ENCODE data around the gene CSF3R. TPM values are rescaled to one million over a fixed set of nuclear protein-coding genes. Genes with fewer than 3 reads are reported as not detected.

The CSF3R gene
- total and polyA plus RNA-seq, 9 of the 15 experiments (the other 6 are each of a cell fraction or from before 2014, with no cell fraction given) = 0.21 to 0.86 (median 0.40) TPM; not detected in 1

DNA sequence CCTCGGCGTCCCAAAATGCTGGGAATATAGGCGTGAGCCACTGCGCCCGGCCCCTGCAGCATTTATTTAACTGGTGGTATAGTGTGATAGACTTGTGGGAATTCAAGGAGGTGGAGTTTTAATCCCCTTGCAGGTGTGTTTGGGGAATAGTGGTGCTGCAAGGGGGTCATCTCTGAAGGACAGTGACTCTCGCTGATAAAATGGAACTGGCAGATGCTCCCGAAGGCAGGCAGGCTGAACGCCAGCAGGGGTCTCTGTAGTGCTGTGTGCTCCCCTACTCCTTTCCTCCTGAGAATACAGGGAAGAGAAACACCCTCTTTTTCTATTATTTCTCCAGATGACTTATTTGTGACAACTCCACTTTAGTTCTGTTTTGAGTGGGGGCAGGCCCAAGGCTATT is 36.4 kb downstream of the CSF3R start (continued):
- TF ChIP-seq ZNF124 (CRISPR knock-in tag; IDR thresholded peaks at IDR 0.05) (no peak), FOXM1 (IDR thresholded peaks at IDR 0.05; ENCODE audit: low read depth) (no peak), FOXM1 (CRISPR knock-in tag; IDR thresholded peaks at IDR 0.05; ENCODE audit: low read depth) (no peak), ZBTB7A (IDR thresholded peaks at IDR 0.05; ENCODE audit: borderline replicate concordance, control insufficient read depth, low read depth, low read length) (peak; percentile 30; the same call in 1 of the 2 replicates), GATA2 (CRISPR knock-in tag; IDR thresholded peaks at IDR 0.05) (no peak), SMAD1 (IDR thresholded peaks at IDR 0.05; ENCODE audit: low read depth, low read length, partially characterized antibody) (no peak), ZNF197 (CRISPR knock-in tag; IDR thresholded peaks at IDR 0.05; ENCODE audit: low read depth) (no peak), MBD2 (IDR thresholded peaks at IDR 0.05; ENCODE audit: borderline replicate concordance, low read depth) (no peak), PRMT5 (CRISPR knock-in tag; IDR thresholded peaks at IDR 0.05) (no peak), ZNF766 (CRISPR knock-in tag; conservative IDR thresholded peaks at IDR 0.05) (no peak), RFX7 (CRISPR knock-in tag; IDR thresholded peaks at IDR 0.05) (no peak), SREBF1 (IDR thresholded peaks at IDR 0.05; ENCODE audit: borderline replicate concordance, low read depth, low read length) (no peak), SMARCE1 (IDR thresholded peaks at IDR 0.05) (no peak)
- TF ChIP-seq, protein P1, sequence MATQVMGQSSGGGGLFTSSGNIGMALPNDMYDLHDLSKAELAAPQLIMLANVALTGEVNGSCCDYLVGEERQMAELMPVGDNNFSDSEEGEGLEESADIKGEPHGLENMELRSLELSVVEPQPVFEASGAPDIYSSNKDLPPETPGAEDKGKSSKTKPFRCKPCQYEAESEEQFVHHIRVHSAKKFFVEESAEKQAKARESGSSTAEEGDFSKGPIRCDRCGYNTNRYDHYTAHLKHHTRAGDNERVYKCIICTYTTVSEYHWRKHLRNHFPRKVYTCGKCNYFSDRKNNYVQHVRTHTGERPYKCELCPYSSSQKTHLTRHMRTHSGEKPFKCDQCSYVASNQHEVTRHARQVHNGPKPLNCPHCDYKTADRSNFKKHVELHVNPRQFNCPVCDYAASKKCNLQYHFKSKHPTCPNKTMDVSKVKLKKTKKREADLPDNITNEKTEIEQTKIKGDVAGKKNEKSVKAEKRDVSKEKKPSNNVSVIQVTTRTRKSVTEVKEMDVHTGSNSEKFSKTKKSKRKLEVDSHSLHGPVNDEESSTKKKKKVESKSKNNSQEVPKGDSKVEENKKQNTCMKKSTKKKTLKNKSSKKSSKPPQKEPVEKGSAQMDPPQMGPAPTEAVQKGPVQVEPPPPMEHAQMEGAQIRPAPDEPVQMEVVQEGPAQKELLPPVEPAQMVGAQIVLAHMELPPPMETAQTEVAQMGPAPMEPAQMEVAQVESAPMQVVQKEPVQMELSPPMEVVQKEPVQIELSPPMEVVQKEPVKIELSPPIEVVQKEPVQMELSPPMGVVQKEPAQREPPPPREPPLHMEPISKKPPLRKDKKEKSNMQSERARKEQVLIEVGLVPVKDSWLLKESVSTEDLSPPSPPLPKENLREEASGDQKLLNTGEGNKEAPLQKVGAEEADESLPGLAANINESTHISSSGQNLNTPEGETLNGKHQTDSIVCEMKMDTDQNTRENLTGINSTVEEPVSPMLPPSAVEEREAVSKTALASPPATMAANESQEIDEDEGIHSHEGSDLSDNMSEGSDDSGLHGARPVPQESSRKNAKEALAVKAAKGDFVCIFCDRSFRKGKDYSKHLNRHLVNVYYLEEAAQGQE (IDR thresholded peaks at IDR 0.05; ENCODE audit: borderline replicate concordance) = peak; percentile 69; the same call in 1 of the 2 replicates
- TF ChIP-seq, protein P1 (CRISPR knock-in tag; IDR thresholded peaks at IDR 0.05; ENCODE audit: low read depth) = no peak
- TF ChIP-seq, protein P2, sequence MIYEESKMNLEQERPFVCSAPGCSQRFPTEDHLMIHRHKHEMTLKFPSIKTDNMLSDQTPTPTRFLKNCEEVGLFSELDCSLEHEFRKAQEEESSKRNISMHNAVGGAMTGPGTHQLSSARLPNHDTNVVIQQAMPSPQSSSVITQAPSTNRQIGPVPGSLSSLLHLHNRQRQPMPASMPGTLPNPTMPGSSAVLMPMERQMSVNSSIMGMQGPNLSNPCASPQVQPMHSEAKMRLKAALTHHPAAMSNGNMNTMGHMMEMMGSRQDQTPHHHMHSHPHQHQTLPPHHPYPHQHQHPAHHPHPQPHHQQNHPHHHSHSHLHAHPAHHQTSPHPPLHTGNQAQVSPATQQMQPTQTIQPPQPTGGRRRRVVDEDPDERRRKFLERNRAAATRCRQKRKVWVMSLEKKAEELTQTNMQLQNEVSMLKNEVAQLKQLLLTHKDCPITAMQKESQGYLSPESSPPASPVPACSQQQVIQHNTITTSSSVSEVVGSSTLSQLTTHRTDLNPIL (CRISPR knock-in tag; IDR thresholded peaks at IDR 0.05) = no peak
- TF ChIP-seq, protein P3, sequence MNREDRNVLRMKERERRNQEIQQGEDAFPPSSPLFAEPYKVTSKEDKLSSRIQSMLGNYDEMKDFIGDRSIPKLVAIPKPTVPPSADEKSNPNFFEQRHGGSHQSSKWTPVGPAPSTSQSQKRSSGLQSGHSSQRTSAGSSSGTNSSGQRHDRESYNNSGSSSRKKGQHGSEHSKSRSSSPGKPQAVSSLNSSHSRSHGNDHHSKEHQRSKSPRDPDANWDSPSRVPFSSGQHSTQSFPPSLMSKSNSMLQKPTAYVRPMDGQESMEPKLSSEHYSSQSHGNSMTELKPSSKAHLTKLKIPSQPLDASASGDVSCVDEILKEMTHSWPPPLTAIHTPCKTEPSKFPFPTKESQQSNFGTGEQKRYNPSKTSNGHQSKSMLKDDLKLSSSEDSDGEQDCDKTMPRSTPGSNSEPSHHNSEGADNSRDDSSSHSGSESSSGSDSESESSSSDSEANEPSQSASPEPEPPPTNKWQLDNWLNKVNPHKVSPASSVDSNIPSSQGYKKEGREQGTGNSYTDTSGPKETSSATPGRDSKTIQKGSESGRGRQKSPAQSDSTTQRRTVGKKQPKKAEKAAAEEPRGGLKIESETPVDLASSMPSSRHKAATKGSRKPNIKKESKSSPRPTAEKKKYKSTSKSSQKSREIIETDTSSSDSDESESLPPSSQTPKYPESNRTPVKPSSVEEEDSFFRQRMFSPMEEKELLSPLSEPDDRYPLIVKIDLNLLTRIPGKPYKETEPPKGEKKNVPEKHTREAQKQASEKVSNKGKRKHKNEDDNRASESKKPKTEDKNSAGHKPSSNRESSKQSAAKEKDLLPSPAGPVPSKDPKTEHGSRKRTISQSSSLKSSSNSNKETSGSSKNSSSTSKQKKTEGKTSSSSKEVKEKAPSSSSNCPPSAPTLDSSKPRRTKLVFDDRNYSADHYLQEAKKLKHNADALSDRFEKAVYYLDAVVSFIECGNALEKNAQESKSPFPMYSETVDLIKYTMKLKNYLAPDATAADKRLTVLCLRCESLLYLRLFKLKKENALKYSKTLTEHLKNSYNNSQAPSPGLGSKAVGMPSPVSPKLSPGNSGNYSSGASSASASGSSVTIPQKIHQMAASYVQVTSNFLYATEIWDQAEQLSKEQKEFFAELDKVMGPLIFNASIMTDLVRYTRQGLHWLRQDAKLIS (CRISPR knock-in tag; IDR thresholded peaks at IDR 0.05) = no peak

Measured in K562 (cell line).